Erythroblast (primary cell): Measurements from ENCODE around the gene HK3.

Source experiments
- GATA1 ChIP-seq: IDR thresholded peaks from 2 replicates; pipeline ENCODE4 v1.6.1; 2011; ENCODE audit warnings: low read depth, mild to moderate bottlenecking, control low read depth, low read length, moderate library complexity
- POLR2A ChIP-seq: IDR thresholded peaks from 2 replicates; pipeline ENCODE4 v1.6.1; 2011; ENCODE audit warnings: mild to moderate bottlenecking, low read length

DNA sequence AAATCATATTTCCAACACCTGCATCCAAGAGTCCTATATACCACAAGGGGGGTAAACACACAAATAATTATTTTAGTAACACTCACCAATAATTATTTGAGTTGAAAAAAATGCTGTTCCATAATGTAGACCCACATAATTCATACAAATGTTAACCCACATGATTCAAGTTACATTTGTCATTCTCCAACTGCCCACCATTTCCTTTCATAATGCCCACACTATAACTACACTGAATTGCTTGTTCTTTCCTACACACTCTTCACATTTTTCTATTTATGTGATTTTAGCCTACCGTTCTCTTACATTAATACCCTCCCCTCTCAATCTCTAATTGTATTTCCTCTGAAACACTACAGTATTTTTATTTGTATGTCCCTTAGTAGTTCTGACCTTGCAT, 35.9 kb upstream of the HK3 start:
- no peak for TF ChIP-seq POLR2A
- no peak for TF ChIP-seq GATA1
